GM18858 (cell line): ENCODE measurements around the gene SRGAP2C.
"Not testable (repeated sequence)": the region's sequence is repeated elsewhere in the genome, so short reads cannot be mapped to it uniquely, and the experiment has no call there.

Experiments
- ATAC-seq: cut with Tn5 transposase; IDR thresholded peaks from one replicate; pipeline ENCODE4 v1.9.1; 2021; ENCODE audit not compliant: unreplicated experiment

SRGAP2C gene

GRCh38 chr1:121185140-121185708, 449 bp downstream of the SRGAP2C start:
- not testable (repeated sequence) for ATAC-seq

GRCh38 chr1:121186191-121186590, 1.4 kb downstream of the SRGAP2C start:
- ATAC-seq, result not testable (repeated sequence)

DNA sequence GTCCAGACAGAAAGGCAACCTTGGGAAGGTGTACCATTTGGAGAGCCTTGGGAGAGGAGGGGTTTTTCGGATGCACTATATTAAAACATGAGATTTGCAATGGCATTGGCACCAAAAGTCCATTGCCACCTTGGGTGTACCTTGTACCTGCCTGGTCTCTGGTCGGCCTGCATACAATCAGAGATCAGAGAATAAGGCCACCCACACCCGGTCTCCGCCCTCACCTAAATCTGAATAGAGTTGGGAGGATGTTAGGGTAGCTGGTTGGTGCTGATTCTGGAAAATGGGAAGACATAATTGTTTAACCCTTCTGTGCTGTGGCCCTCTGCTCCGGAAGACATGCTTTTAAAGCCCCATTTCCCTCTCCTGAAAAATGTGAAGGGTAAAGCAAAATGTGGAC, 3.1 kb downstream of the SRGAP2C start:
- ATAC-seq, result not testable (repeated sequence)

GRCh38 chr1:121192512-121192911, 7.7 kb downstream of the SRGAP2C start:
- not testable (repeated sequence) for ATAC-seq

DNA sequence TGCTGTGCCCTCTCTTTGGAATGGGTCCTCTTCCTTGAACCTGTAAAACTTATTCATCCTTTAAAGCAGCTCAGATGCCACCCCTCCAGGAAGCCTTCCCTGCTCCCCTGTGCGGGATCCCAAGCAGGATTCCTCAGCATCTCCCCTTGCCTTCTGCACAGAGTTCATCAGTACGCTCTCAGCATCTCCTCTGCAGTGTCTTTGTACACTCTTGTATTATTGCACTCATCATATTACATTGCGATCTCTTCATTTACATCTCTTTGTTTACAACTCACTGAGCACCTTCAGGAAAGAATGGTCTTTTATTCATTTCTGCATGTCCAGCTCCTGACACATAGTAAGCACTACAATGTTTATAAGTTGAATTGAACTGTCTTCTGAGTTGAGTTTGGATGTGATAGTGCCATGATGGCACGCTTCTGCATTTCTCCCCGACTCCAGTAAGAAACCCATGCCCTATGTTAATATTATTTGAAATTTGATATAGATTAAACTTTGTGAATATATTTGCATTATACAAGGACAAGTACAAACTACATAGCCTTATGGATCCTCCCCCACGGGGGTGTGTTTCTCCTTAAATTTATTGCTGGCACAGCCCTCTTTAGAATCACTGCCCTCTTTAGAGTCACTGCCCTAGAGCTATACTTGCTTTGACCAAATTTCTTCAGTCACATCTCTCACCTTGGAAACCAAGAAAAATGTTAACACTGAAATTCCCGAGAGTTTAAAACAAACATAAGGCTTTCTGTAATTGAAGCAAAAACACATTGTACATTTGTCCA, 12.5 kb downstream of the SRGAP2C start:
- ATAC-seq, result not testable (repeated sequence)

- ATAC-seq, result not testable (repeated sequence)
These were observed 15.0 kb downstream of the SRGAP2C start for GRCh38 chr1:121199763-121200162.

- not testable (repeated sequence) for ATAC-seq
These were observed 15.5 kb downstream of the SRGAP2C start for GRCh38 chr1:121200232-121200631.

- not testable (repeated sequence) for ATAC-seq
These were observed 16.5 kb downstream of the SRGAP2C start for GRCh38 chr1:121200985-121201981.

DNA sequence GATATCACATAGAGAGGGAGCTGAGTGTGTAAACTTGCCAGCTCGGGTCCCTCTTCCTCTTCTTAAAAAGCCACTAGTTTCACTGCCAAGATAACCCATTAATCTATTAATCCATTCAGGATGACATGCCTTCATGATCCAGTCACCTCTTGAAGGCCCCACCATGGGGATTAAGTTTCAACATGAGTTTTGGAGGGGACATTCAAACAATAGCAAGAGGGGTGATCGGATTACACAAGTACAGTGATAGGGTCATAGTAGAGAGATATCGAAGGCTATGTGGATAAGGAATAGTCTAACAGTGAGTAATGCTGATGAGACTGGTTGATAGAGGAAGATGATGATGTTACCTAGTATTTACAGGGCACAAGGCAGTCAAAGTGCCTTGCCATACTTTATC, 18.2 kb downstream of the SRGAP2C start:
- not testable (repeated sequence) for ATAC-seq

DNA sequence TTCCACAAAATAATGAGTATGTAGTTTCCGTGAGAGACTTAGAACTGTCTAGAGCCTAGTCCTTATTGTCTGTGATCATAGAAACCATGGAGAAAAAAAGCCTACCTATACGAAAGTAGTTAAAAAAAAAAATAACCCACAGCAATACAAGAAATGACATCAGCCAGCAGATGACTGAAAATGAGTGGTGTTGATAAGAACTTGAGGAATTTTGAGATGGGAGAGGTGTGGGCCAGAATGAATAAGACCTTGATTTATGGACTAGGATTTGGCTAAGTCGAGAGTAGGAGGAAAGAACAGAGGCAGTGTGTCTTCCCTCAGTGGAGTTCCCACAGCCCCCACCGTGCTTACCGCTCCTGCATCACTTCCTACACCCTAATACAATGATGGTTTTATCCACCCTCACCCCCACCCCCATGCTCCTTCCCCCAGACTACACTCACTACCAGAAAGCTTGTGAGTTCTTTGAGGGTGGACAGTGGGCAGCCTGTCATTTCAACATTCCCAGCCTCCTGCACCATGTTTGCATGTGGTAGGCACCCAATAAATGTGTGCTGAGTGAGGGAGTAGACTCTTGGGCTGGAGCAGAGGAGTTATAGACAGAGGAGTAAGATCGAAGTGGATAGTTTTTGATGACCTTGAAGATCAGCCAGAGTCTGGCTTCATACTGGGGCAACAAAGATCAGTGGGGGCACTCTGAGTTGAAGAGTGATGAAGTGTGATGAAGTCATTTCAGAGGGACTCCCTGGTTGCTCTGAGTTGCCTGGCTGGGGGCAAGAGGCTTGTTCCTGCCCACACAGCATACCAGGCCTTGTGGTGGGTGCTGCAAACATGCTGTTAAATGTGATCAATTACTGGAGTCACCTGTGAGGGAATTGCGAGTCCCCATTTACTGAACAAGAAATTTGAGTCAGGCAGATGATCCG, 21.3 kb downstream of the SRGAP2C start:
- ATAC-seq, result not testable (repeated sequence)

DNA sequence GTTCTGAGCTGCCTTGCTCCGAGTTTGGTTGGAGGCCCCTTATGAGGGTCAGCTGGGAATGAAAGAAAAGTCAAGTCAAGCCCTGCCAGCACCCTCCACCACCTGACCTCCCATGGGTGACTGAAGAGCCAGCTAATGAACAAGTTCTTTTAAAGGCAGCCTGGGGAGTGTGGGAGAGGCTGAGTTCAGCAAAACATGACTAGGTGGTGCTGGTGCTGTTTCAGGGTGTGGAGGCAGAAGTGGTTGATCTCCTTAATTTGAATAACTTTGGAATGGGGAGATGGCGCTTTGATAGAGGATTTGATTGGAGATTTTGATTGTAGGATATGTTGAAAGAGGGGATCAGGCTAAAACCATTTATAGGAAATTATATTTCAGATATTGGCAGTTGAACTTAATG, 22.6 kb downstream of the SRGAP2C start:
- not testable (repeated sequence) for ATAC-seq

DNA sequence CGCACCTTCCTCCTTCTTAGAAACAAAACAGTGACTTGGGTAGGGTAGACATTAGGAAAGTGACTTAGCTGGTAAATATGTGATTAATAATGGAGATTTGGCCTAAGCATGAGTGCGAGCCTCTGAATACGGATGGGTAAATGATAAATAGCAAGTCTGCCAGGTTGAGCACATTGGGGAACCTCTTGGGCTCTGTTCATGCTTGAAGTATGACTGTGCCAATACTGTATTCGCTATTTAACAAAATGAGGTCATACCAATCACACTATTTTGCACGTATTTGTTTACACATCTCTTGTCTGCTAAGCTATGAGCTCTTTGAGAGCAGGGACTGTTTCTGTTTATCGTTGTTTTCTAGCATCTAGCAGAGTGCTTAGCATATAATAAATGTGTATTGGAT, 23.6 kb downstream of the SRGAP2C start:
- ATAC-seq, result not testable (repeated sequence)

- not testable (repeated sequence) for ATAC-seq
These were observed 26.0 kb downstream of the SRGAP2C start for GRCh38 chr1:121210778-121211177.

DNA sequence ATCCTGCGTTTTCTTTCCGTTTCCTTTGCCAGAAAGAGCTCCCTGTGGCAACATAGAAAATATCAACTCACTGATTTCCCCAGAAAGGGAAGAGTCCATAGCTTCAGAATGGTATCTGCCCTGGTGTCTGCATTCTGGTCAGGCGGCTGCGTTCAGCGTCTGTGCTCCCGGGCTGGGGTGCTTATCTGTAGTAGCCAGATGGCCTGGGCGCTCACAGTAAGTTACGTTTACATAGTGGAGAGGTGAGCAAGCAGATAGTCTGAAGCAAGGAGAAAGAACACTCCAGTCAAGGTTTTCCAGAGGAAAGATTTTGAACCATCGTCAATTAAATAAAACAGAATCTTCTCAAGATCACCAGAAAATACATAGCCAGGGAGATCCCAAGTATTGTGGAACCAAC, 28.7 kb downstream of the SRGAP2C start:
- not testable (repeated sequence) for ATAC-seq

DNA sequence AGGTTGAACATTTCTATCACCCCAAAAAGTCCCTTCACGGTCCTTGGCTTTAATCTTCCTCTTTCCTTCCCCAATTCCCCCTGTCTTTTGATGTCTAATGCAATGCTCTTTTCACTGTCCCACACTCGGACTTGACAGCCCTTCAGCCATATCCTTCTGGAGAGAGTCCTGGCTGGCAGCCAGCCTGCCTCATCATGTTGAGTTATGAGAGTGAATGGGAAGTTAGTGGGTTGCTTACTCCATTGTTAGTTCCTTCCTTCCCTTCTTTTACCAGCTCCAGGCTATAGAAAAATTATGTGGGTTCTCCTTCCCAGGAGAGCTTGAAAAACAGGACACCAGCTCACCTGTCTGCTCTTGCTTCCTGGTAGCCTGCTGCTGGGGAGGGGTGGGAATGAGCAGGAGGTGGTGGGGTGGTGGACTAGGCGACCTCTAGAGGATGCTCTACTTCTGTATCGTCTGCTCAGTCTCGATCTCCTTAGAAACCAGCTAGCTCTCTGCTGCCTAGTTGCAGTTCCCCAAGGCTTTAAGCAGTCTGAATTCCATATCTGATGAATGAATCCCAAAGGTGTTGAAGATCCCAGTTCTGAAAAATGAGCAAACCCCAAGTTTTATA, 29.9 kb downstream of the SRGAP2C start:
- ATAC-seq, result not testable (repeated sequence)

- not testable (repeated sequence) for ATAC-seq
These were observed 31.1 kb downstream of the SRGAP2C start for GRCh38 chr1:121215699-121216417.

DNA sequence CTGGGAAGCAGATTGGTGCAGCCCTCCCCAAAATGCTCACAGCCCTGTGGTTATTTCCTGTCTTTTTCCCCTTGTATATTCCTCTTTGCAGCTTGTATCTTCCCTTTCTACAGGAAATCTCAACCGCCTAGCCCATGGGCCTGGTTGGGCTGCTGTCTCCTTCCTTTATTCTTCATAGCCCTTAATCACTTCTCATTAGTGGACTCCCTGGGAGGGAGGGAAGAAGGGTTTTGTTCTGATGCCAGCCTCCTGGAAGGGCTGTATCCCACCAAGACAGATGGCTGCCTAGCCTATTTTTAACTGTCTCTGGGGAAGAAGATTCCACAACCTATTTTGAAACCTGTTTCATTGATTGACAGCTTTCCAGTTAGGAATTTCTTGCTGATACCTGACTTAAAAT, 31.9 kb downstream of the SRGAP2C start:
- ATAC-seq, result not testable (repeated sequence)

GRCh38 chr1:121221770-121222169, 37.0 kb downstream of the SRGAP2C start:
- ATAC-seq, result peak; percentile 49

DNA sequence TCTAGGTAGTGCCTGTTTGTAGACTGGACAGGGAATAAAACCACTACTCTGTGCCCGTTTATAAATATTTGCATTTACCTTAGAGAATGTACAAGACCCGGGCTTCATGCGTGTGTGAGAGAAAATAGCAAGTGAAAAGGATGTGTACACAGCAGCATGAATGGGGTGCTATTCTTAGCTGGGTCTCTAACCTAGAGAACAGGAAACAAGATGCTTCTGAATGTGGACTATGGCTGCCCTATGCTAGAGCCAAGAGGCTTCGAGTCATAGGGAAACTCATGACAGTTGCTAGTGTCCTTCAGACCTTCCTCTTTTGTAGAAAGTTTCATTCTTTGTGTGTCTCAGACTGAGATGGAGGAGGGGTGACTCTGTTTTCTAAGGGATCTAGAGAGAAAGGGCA, 39.9 kb downstream of the SRGAP2C start:
- ATAC-seq, result peak; percentile 95
